GM13977 (cell line): ENCODE results near the gene PDIA5.

Experiments used
- DNase-seq: peaks from one replicate; pipeline ENCODE4 v3.0.0; 2012; ENCODE audit warnings: low spot score
- CTCF ChIP-seq: IDR thresholded peaks from 2 replicates; pipeline ENCODE4 v1.5.1; 2012; ENCODE audit warnings: mild to moderate bottlenecking, control low read depth; ENCODE audit not compliant: insufficient read depth; ENCODE audit errors: extremely low read depth, missing control alignments
- in situ Hi-C: fragments of 300-500 bp; cut with MboI; formaldehyde crosslinking; loops from one replicate; pipeline ENCODE4 v1.12.0; 2022; ENCODE audit warnings: low sequenced_read_pairs, low pct_unique_long_range_greater_than_20kb, mixed read lengths, inconsistent platforms; ENCODE audit not compliant: unreplicated experiment

The PDIA5 gene

GRCh38 chr3:123066896-123067688 is at the start of gene PDIA5:
Gene PDIA5 (plus strand): TSS chr3:123067025. CDS start chr3:123067165, 140 bp downstream.
- in situ Hi-C loops = no loop called here
- peak; percentile 88 for DNase-seq
- no peak for TF ChIP-seq CTCF

GRCh38 chr3:123018683-123019082 is 48.1 kb upstream of the PDIA5 start:
- no peak for TF ChIP-seq CTCF
- in situ Hi-C loops = no loop called here
- DNase-seq = no peak

GRCh38 chr3:123019161-123019560 is 47.7 kb upstream of the PDIA5 start:
- no peak for TF ChIP-seq CTCF
- in situ Hi-C loops = no loop called here

GRCh38 chr3:123019591-123019990 is 47.2 kb upstream of the PDIA5 start:
- in situ Hi-C loops = no loop called here

More at GRCh38 chr3:123019161-123019560, 47.7 kb upstream of the PDIA5 start:
- DNase-seq = no peak

GRCh38 chr3:123020709-123021108 is 46.1 kb upstream of the PDIA5 start:
- no peak for DNase-seq
- no peak for TF ChIP-seq CTCF
- in situ Hi-C loops = no loop called here

More at GRCh38 chr3:123019591-123019990, 47.2 kb upstream of the PDIA5 start:
- no peak for DNase-seq
- no peak for TF ChIP-seq CTCF

GRCh38 chr3:123021388-123021787 is 45.4 kb upstream of the PDIA5 start:
- in situ Hi-C loops = no loop called here
- no peak for TF ChIP-seq CTCF
- DNase-seq = no peak
